Tibial nerve (tissue), 4 donors: ENCODE measurements around the gene ROGDI. TPM values are rescaled to one million over a fixed set of nuclear protein-coding genes. Genes with fewer than 3 reads are reported as not detected.

Source experiments
- DNase-seq, 2 donors: peaks; one replicate each; pipeline ENCODE4 v3.0.0-alpha.2; 2019; ENCODE audit warnings: low spot score in 2 of 2
- H3K27ac ChIP-seq, 4 donors: fragments of 200-600 bp; sonication (generic) in 3 of 4; one replicate each; pipeline ENCODE4 v1.5.1; 2017 to 2019; ENCODE audit warnings: mild to moderate bottlenecking in 1 of 4
- H3K27me3 ChIP-seq, 2 donors: fragments of 200-600 bp; sonication (generic) in 1 of 2; one replicate each; pipeline versions ENCODE4 v1.5.1 to v1.6.0; 2017 to 2019
- H3K36me3 ChIP-seq, 3 donors: fragments of 200-600 bp; sonication (generic); one replicate each; pipeline ENCODE4 v1.5.1; 2018 to 2019
- H3K4me1 ChIP-seq, 4 donors: fragments of 200-600 bp; sonication (generic) in 3 of 4; one replicate each; pipeline ENCODE4 v1.5.1; 2017 to 2019
- H3K4me3 ChIP-seq, 4 donors: fragments of 200-600 bp; sonication (generic) in 3 of 4; one replicate each; pipeline ENCODE4 v1.5.1; 2017 to 2019; ENCODE audit warnings: mild to moderate bottlenecking in 1 of 4, moderate library complexity in 1 of 4
- H3K9me3 ChIP-seq, 4 donors: fragments of 200-600 bp; sonication (generic) in 3 of 4; one replicate each; pipeline ENCODE4 v1.5.1; 2017 to 2019
- EP300 ChIP-seq, 2 donors: sonication (generic); formaldehyde crosslinking; IDR thresholded peaks; one replicate each; pipeline ENCODE4 v1.6.1; 2017; ENCODE audit warnings: antibody characterized with exemption in 2 of 2, mild to moderate bottlenecking in 1 of 2
- POLR2A ChIP-seq, 2 donors: fragments of 450-650 bp; IDR thresholded peaks; one replicate each; pipeline ENCODE4 v1.6.1; 2017; ENCODE audit warnings: antibody characterized with exemption in 2 of 2, mild to moderate bottlenecking in 2 of 2, moderate library complexity in 2 of 2
- whole genome bisulfite sequencing, 2 donors: methylation state at CpG; one replicate each; pipeline ENCODE4 v1.1.5; 2018; 5-methylcytosine and 5-hydroxymethylcytosine counted together
- total RNA-seq, 4 donors: library from RNA; depleted of rRNA; stranded (reverse); fragments of >200 nt; gene quantifications; one replicate each; pipeline ENCODE4 v1.1.0, GENCODE V29; 2016
- TF ChIP-seq, protein P1 (sequence below), 5 experiments: fragments of 200-600 bp in 3 of 5; fragments of 450-650 bp in 2 of 5; sonication (generic) in 3 of 5; IDR thresholded peaks; one replicate each; pipeline ENCODE4 v1.5.1; 2016 to 2019; ENCODE audit warnings: antibody characterized with exemption in 5 of 5, mild to moderate bottlenecking in 3 of 5, moderate library complexity in 2 of 5

The ROGDI gene
- total RNA-seq, 4 donors from 2014 or later, result 10.5 to 28.5 (median 16.8) TPM

- no peak for TF ChIP-seq EP300 (IDR thresholded peaks at IDR 0.05)
- TF ChIP-seq POLR2A (IDR thresholded peaks at IDR 0.05), result no peak
- TF ChIP-seq, protein P1, sequence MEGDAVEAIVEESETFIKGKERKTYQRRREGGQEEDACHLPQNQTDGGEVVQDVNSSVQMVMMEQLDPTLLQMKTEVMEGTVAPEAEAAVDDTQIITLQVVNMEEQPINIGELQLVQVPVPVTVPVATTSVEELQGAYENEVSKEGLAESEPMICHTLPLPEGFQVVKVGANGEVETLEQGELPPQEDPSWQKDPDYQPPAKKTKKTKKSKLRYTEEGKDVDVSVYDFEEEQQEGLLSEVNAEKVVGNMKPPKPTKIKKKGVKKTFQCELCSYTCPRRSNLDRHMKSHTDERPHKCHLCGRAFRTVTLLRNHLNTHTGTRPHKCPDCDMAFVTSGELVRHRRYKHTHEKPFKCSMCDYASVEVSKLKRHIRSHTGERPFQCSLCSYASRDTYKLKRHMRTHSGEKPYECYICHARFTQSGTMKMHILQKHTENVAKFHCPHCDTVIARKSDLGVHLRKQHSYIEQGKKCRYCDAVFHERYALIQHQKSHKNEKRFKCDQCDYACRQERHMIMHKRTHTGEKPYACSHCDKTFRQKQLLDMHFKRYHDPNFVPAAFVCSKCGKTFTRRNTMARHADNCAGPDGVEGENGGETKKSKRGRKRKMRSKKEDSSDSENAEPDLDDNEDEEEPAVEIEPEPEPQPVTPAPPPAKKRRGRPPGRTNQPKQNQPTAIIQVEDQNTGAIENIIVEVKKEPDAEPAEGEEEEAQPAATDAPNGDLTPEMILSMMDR (IDR thresholded peaks at IDR 0.05), result no peak
- H3K36me3 ChIP-seq, result no peaks in the 10 kb centered on the region
- no peaks in the 10 kb centered on the region for H3K9me3 ChIP-seq
- no peaks in the 10 kb centered on the region for H3K4me1 ChIP-seq
- no peak for DNase-seq
- 83% methylated on average over 16 to 20 of the region's 25 CpGs for WGBS, 2 donors
- H3K4me3 ChIP-seq, result no peak overlapping the region
- H3K27me3 ChIP-seq, result no peaks in the 10 kb centered on the region
- H3K27ac ChIP-seq, result no peak overlapping the region
Measured at GRCh38 chr16:4783251-4783950, 19.0 kb downstream of the ROGDI start.

DNA sequence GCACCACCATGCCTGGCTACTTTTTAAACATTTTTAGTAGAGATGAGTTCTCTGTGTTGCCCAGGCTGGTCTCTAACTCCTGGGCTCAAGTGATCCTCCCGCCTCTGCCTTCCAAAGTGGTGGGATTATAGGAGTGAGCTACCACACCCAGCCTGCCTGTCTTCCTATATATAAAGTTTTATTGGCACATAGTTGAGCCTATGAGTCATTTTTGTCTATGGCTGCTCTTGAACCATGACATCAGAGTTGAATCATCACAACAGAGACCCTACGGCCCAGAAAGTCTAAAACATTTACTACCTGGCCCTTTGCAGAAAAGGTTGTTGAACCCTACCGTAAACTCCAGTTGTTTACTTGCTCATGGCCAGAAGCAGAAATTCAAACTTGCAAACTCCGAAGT is 22.2 kb downstream of the ROGDI start:
- no peak for DNase-seq
- WGBS, 2 donors, result 77 to 81% methylated on average over 4 of the region's 4 CpGs
- no peaks in the 10 kb centered on the region for H3K36me3 ChIP-seq

GRCh38 chr16:4778050-4778392 is 24.4 kb downstream of the ROGDI start:
- Histone ChIP-seq H3K4me3 (no peak overlapping the region), H3K4me1 (no peaks in the 10 kb centered on the region), H3K9me3 (no peaks in the 10 kb centered on the region), H3K36me3 (no peaks in the 10 kb centered on the region), H3K27ac (no peak overlapping the region), H3K27me3 (no peaks in the 10 kb centered on the region)
- no peak for DNase-seq
- no peak for TF ChIP-seq POLR2A (IDR thresholded peaks at IDR 0.05)
- TF ChIP-seq, protein P1 (IDR thresholded peaks at IDR 0.05), result no peak
- TF ChIP-seq EP300 (IDR thresholded peaks at IDR 0.05), result no peak
- 86 to 91% methylated on average over 5 of the region's 5 CpGs for WGBS, 2 donors

More for the DNA sequence above, 22.2 kb downstream of the ROGDI start:
- Histone ChIP-seq H3K27ac (no peak overlapping the region), H3K4me1 (no peaks in the 10 kb centered on the region), H3K4me3 (no peak overlapping the region), H3K27me3 (no peaks in the 10 kb centered on the region), H3K9me3 (no peaks in the 10 kb centered on the region)
- no peak for TF ChIP-seq POLR2A (IDR thresholded peaks at IDR 0.05)
- TF ChIP-seq EP300 (IDR thresholded peaks at IDR 0.05), result no peak
- TF ChIP-seq, protein P1 (IDR thresholded peaks at IDR 0.05), result no peak

GRCh38 chr16:4777339-4778049 is 24.9 kb downstream of the ROGDI start:
- no peaks in the 10 kb centered on the region for H3K36me3 ChIP-seq
- no peak overlapping the region for H3K4me3 ChIP-seq
- no peaks in the 10 kb centered on the region for H3K4me1 ChIP-seq
- TF ChIP-seq POLR2A (IDR thresholded peaks at IDR 0.05) (no peak), EP300 (IDR thresholded peaks at IDR 0.05) (no peak)
- TF ChIP-seq, protein P1 (IDR thresholded peaks at IDR 0.05), result no peak
- no peak for DNase-seq
- WGBS, 2 donors, result 78 to 85% methylated on average over 12 to 17 of the region's 17 CpGs
- H3K9me3 ChIP-seq, result no peaks in the 10 kb centered on the region
- H3K27me3 ChIP-seq, result no peaks in the 10 kb centered on the region
- H3K27ac ChIP-seq, result no peak overlapping the region

- no peaks in the 10 kb centered on the region for H3K27me3 ChIP-seq
Measured at GRCh38 chr16:4776141-4776705, 26.2 kb downstream of the ROGDI start.

More at GRCh38 chr16:4776141-4776705, 26.2 kb downstream of the ROGDI start:
- H3K27ac ChIP-seq, result no peak overlapping the region
- 89 to 93% methylated on average over 2 of the region's 2 CpGs for WGBS, 2 donors
- H3K9me3 ChIP-seq, result no peaks in the 10 kb centered on the region
- H3K36me3 ChIP-seq, result no peaks in the 10 kb centered on the region
- no peak for DNase-seq
- H3K4me1 ChIP-seq, result no peaks in the 10 kb centered on the region
- no peak overlapping the region for H3K4me3 ChIP-seq
- no peak for TF ChIP-seq POLR2A (IDR thresholded peaks at IDR 0.05)
- TF ChIP-seq, protein P1 (IDR thresholded peaks at IDR 0.05), result no peak
- no peak for TF ChIP-seq EP300 (IDR thresholded peaks at IDR 0.05)
